NCI-H524 (cell line): ENCODE measurements around the gene BIRC5.
A peak's percentile ranks its signal among the peaks of the same experiment; 100 is the strongest.
"Not testable (repeated sequence)": the region's sequence is repeated elsewhere in the genome, so short reads cannot be mapped to it uniquely, and the experiment has no call there.

ENCODE experiments used
- DNase-seq, 2 experiments: peaks; one replicate each; lab custom pipeline; 2025; lab: John Stamatoyannopoulos, UW

BIRC5 gene

GRCh38 chr17:78214016-78214705, at the start of gene BIRC5:
Gene BIRC5, plus strand, starts transcription at chr17:78214253. Its CDS starts 64 bp downstream, at chr17:78214317.
- peak; percentile 98 for DNase-seq

DNA sequence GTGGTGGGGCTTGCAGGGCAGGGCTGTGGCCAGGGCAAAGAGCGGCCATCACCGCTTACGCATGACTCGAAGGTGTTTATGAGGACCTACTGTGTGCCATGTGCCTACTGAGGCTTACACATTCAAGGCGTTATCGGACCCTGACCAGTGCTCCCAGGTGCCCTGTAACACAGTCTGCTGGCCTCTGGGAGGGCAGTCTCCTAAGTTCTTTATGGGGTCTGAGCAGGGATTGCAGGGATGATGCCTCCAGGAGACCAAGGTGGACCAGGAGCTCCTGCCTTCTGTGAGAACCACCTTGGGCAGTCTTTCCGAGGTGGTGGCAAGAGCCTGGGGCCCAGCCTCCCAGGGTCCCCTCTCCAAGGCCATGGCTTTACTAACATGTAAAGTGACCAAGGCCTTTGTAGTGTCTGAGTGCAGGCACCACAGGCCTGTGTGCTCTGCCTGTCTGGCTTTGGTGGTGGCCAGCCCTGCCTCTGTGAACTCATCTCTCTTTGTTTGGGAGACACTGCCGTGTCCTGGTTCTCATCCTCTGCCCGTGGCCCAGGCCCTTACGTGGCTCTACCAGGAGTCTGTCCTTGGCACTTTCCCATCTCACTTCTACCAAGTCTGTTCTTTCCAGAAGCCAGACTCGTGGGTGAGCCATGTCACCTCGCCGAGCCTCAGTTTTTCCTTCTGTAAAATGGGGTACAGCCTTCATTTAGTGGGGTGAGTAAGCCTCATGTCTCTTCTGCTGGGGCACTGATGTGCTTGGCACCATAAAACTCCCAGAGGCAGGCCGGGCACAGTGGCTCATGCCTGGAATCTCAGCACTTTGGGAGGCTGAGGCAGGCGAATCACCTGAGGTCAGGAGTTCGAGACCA, 49.1 kb upstream of the BIRC5 start:
- no peak for DNase-seq

DNA sequence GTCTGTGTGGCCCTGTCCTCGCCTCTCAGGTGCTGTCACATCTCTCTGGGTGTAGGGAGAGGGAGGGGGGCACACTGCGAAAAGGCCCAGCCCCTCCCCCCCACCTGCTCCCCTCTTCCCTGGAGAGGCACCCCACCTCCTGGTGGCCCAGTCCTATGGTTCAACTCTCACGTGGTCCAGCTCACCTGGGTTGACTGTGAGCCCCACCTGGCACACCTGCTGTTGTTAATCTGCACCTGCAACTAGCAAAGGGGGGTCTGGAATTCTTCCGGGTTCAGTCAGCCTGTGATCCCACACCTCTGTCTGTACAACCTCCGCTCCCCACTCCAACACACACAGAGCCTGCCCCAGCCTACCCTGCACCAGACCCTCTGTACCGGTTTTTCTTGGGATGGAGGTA, 47.6 kb upstream of the BIRC5 start:
- no peak for DNase-seq

DNA sequence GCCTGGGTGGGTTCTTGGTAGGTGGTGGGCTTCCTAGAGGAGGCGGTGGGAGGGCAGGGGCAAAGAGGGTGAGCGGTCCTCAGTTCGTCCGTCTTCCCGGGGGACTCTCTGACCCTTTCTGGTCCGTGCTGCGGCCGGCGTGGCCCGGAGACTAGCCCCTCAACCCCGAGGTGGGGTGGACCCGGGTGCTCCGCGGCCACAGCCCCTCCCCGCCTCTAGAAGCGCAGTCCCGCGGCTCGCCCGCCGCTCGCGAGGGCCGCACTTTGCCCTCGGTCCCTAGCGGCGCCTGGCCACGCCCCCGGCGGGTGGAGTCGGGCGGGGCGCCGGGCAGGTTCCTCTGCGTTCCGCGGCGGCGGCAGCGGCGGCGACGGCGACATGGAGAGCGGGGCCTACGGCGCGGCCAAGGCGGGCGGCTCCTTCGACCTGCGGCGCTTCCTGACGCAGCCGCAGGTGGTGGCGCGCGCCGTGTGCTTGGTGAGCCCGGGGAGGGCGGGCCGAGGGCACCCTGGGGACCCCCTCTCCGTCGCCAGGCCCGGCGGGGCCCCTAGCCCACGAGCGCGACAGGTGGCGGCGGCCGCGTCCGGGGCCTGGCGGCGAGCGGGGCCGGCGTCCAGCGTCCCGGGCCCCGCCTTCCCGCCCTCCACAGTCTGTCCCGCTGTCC, 45.7 kb upstream of the BIRC5 start, which contains the start of gene SYNGR2:
SYNGR2 (plus strand) TSS at position 340 of the 661 bp plus-strand sequence; CDS start at position 376, 36 bp downstream.
- DNase-seq = peak; percentile 87 to 93

DNA sequence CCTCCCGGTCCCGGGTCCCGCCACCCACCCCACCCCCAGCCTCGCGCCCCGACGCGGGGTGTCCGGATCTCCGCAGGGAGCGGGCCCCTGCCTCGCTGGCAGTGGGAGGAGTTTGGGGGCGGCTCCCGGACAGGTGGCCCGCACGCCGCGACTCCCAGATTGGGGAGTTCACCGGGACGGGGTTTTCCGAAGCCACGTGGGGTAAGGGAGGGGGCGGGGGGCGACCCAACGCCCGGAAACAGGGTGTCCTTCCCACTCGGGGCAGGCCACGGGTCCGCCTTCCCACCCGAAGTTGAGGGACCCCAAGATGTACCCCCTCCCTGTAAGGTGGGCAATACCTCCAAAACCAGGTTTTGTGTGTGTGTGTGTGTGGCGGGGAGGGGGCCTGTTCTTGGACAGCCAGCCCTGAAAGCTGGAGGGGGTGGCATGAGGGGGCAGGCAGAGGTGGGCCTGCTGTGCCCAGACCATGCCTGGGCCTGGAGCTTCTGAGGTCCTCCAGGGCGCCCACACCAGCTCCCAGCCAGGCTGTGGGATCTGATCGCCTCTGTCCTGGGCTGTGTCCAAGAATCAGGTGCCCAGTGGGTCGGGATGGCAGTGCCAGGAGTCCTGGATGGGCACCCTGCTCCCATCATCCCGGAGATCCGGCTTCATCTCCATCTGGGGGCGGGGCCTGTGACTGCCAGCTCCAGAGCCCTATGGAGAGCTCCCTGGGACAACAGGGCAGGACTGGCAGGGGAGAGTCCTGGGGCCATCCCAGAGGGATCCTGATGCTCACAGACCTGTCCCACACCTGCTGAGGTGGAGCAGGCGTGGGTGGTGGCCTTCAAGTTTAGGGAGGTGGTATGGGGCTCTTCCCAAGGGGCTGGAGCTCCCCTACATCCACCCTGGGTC, 44.9 kb upstream of the BIRC5 start:
- DNase-seq = peak; percentile 56 to 66

- no peak for DNase-seq
Observed at GRCh38 chr17:78170692-78171590, 43.1 kb upstream of the BIRC5 start.

DNA sequence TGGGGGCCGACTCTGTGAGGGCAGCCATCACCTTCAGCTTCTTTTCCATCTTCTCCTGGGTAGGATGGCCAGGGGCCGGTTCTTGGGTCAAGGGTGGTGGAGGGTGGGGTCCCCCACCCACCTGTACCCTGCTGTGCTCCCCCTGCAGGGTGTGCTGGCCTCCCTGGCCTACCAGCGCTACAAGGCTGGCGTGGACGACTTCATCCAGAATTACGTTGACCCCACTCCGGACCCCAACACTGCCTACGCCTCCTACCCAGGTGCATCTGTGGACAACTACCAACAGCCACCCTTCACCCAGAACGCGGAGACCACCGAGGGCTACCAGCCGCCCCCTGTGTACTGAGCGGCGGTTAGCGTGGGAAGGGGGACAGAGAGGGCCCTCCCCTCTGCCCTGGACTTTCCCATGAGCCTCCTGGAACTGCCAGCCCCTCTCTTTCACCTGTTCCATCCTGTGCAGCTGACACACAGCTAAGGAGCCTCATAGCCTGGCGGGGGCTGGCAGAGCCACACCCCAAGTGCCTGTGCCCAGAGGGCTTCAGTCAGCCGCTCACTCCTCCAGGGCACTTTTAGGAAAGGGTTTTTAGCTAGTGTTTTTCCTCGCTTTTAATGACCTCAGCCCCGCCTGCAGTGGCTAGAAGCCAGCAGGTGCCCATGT, 42.3 kb upstream of the BIRC5 start:
- not testable (repeated sequence) for DNase-seq

- no peak for DNase-seq
Observed at GRCh38 chr17:78172249-78173051, 41.6 kb upstream of the BIRC5 start.

DNA sequence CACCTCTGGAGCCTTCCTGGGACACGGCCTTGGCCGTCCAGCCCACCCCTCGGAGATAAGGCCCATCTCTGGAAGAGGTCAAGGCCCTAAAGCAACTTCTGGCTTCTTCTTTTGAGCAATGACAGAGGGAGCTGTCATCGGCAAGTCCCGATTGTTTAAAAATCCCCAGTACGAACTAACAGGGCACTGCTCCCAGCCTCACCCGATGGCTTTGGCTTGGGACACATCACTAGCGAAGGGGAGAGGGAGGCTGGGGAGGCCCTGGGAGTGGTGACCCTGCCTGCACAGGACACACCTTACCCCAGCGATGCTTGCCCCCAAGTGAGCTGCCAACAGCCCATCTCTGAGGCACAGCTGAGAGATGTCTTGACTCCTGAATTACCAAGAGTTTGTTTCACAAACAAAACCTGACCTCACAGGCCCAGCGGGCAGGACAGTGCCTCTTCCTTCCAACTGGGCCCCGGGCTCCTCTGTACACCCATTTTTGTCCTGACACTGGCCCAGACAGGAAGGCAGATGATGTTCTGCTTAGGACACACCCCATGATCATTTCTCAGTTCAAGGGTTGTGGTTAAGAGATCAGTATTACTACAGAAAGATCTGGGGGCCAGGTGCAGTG, 40.8 kb upstream of the BIRC5 start:
- DNase-seq = no peak

GRCh38 chr17:78174346-78174869, 39.6 kb upstream of the BIRC5 start:
- no peak for DNase-seq

GRCh38 chr17:78174870-78175642, 39.0 kb upstream of the BIRC5 start:
- peak; percentile 97 to 99 for DNase-seq

GRCh38 chr17:78175643-78175981, 38.4 kb upstream of the BIRC5 start:
- DNase-seq = no peak

DNA sequence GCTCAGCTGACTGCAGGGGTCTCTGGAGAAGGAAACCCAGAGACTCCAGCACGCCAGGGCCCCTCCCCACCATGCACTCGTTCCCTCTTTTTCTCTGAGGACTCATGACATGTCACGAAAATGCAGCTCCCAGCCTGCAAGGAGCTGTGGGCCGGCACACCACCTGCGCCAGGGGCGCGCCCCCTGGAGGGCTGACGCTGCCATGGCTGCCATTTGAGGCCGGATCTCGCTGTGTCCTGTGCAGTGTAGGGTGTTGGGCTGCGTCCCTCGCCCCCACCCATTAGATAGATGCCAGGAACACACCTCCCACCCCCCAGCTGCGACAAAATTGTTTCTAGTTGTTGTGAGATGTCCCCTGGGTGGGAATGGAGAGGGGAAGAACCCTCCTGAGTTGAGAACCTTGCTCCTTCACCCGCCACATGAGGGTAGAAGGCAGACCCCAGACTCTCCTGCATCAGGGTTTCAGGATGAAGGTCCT, 37.5 kb upstream of the BIRC5 start:
- peak; percentile 60 to 83 for DNase-seq

- no peak for DNase-seq
Observed at GRCh38 chr17:78179372-78179771, 34.7 kb upstream of the BIRC5 start.

DNA sequence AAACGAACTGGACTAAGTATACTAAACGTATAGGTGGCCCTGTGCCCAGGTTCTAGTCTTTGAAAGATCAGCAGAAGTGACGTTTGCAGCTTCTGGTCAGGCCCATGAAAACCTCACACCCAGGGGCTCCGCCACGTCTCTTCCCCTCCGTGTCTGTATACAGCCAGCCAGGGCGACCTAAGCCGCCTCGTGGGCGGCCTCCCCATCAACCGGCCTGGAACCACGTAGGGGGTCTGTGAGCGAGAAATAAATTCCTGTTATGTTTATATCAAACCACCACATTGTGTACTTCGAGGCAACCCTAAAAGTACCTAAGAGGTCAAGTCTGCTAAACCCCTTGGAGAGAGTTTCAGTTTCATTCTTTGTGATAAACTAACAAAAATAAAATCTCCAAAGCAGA, 34.0 kb upstream of the BIRC5 start:
- DNase-seq = no peak

- DNase-seq = no peak
Observed at GRCh38 chr17:78180508-78180907, 33.5 kb upstream of the BIRC5 start.

- no peak for DNase-seq
Observed at GRCh38 chr17:78182504-78182903, 31.5 kb upstream of the BIRC5 start.

GRCh38 chr17:78183916-78184315, 30.1 kb upstream of the BIRC5 start:
- no peak for DNase-seq
